ENCODE data around the gene PRKAG2. TPM values are rescaled to one million over a fixed set of nuclear protein-coding genes. Genes with fewer than 3 reads are reported as not detected.

PRKAG2 gene
- total and polyA plus RNA-seq, 2 of the 8 experiments (the other 6 are each of a cell fraction or from before 2014, with no cell fraction given): 7.5 to 18.1 TPM

DNA sequence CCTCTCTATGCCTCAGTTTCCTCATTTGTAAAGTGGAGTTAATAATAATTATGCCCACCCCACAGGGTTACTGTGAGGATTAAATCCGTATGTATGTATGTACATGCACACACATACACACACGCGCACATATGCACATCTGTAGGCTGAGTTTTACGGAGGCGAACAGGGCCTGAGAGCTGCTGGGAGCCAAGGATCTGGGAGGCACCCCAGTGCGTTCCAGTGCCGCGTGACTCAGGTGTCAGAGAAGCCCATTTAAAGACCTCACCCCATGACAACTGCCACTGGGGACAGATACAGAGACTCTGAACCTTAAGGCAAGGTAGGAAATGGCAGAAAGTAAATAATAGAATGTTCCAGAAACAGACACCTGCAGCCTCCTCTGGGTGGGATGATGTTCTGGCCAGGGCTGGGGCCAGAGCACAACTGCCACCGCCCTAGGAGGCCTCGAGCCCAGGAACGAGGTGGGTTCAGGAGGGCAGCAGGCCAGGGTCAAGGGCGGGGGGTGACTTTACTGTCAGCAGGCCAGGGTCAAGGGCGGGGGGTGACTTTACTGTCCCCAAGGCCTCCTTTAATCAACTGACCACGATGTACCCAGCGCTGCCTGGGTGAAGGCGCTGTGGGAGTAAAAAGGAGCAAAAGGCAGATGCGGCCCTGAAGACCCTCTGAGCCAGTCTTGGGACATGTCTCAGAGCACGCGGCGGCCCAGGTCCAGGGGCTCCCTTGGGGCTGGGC is 54.9 kb downstream of the PRKAG2 start:
- no peak overlapping the region for H2BK15ac ChIP-seq (ENCODE audit: low read length)
- H3K79me2 ChIP-seq (ENCODE audit: control insufficient read depth in 1 of 2, insufficient read depth in 2 of 2, low read length in 2 of 2): no peaks in the 10 kb centered on the region
- H3K4me1 ChIP-seq (replicated peaks in 1 of 4; ENCODE audit: control insufficient read depth in 3 of 4, insufficient read depth in 4 of 4, low read length in 3 of 4): no peaks in the 10 kb centered on the region; a peak in 2 of 7 replicates
- H2AK5ac ChIP-seq (ENCODE audit: low read depth, low read length): no peak overlapping the region
- H3K36me3 ChIP-seq (ENCODE audit: control insufficient read depth in 2 of 4, insufficient read depth in 4 of 4, low read length in 3 of 4): no peaks in the 10 kb centered on the region
- FAIRE-seq: no peak
- no peak overlapping the region for H2BK12ac ChIP-seq (ENCODE audit: low read depth, low read length)
- H3K9me3 ChIP-seq (ENCODE audit: insufficient read depth in 2 of 2, low read depth in 1 of 2, low read length in 1 of 2): no peaks in the 10 kb centered on the region
- no peak overlapping the region for H3K4me3 ChIP-seq (ENCODE audit: extremely low read depth in 1 of 4, insufficient read depth in 2 of 4, low read depth in 3 of 4, low read length in 4 of 4)
- no peak for DNase-seq (ENCODE audit: low read depth in 1 of 2, low spot score in 2 of 2)
- H4K5ac ChIP-seq (ENCODE audit: insufficient read length, low read depth, low read length): no peak overlapping the region
- H2AFZ ChIP-seq (ENCODE audit: low read length): no peak overlapping the region
- WGBS, 2 experiments (ENCODE audit: extremely low coverage in 1 of 2, insufficient coverage in 1 of 2, insufficient read length in 1 of 2, insufficient replicate concordance in 2 of 2, low coverage in 1 of 2, low lambda C conversion rate in 2 of 2, missing lambda C conversion rate in 1 of 2): 87% methylated on average over 20 of the region's 20 CpGs; no CpG with 5 or more reads in 1 of the 2 experiments
- no peak overlapping the region for H3K9ac ChIP-seq (replicated peaks in 1 of 4; ENCODE audit: extremely low read depth in 1 of 4, low read depth in 3 of 4, low read length in 3 of 4)
- H3K27me3 ChIP-seq (replicated peaks in 1 of 4; ENCODE audit: control insufficient read depth in 3 of 4, extremely low read depth in 1 of 4, insufficient read depth in 3 of 4, low read length in 3 of 4): 0 out of 7 replicates have a peak, but pooled peaks cover 0 to 2% (median 0%) of the 10 kb centered on the region in 4 experiments
- no peak overlapping the region for H3K23ac ChIP-seq (ENCODE audit: insufficient read length)
- POLR2A ChIA-PET (ENCODE audit: partially characterized antibody): no interaction called here
- no peak overlapping the region for H2BK20ac ChIP-seq (ENCODE audit: low read length)
- H3K23me2 ChIP-seq (ENCODE audit: low read depth, low read length): peaks cover 1% of the 10 kb centered on the region; the same call in 1 of the 2 replicates
- no peak overlapping the region for H3K18ac ChIP-seq (ENCODE audit: extremely low read depth, low read length)
- H3K4me2 ChIP-seq (ENCODE audit: insufficient read depth in 1 of 2, low read depth in 2 of 2, low read length in 2 of 2): no peak overlapping the region
- no peak overlapping the region for H3K4ac ChIP-seq (replicated peaks; ENCODE audit: insufficient read length, low read depth, low read length)
- no peak overlapping the region for H4K91ac ChIP-seq (replicated peaks; ENCODE audit: insufficient read length, low read length)
- CTCF ChIA-PET (ENCODE audit: partially characterized antibody): interaction anchor here (1.3 to 1.4 kb wide), 2 partner anchors 22 to 59 kb away, joined by 3 to 5 read pairs; no protein-coding TSS in a partner anchor
- no peak overlapping the region for H2BK5ac ChIP-seq (ENCODE audit: low read depth, low read length)
- H3K27ac ChIP-seq (ENCODE audit: low read depth, low read length): no peak overlapping the region
- no peaks in the 10 kb centered on the region for H3K79me1 ChIP-seq (ENCODE audit: low read depth, low read length)
- no peak overlapping the region; the same call in 1 of the 2 replicates for H4K8ac ChIP-seq (ENCODE audit: extremely low read depth, insufficient read depth, low read length)
- no peak overlapping the region for H2BK120ac ChIP-seq (replicated peaks; ENCODE audit: low read depth, low read length)
- H3K14ac ChIP-seq (ENCODE audit: insufficient read length): no peak overlapping the region
- H3K56ac ChIP-seq (replicated peaks; ENCODE audit: insufficient read length, low read depth, low read length): no peak overlapping the region
- H4K20me1 ChIP-seq (replicated peaks in 1 of 2; ENCODE audit: control insufficient read depth in 1 of 2, insufficient read depth in 2 of 2, low read length in 2 of 2): no peaks in the 10 kb centered on the region
- no peak for TF ChIP-seq POLR2A (IDR thresholded peaks at IDR 0.05; ENCODE audit: control extremely low read depth in 1 of 2, low read depth in 2 of 2, low read length in 2 of 2)
- TF ChIP-seq CEBPB (IDR thresholded peaks at IDR 0.05; ENCODE audit: low read depth, low read length): no peak
- TF ChIP-seq POU5F1 (IDR thresholded peaks at IDR 0.05; ENCODE audit: low read depth, low read length): no peak
- no peak for TF ChIP-seq KDM5A (IDR thresholded peaks at IDR 0.05; ENCODE audit: low read length)
- no peak for TF ChIP-seq BACH1 (IDR thresholded peaks at IDR 0.05; ENCODE audit: low read length)
- no peak for TF ChIP-seq SP2 (IDR thresholded peaks at IDR 0.05; ENCODE audit: low read length)
- TF ChIP-seq TAF1 (IDR thresholded peaks at IDR 0.05; ENCODE audit: low read depth, low read length): no peak
- no peak for TF ChIP-seq POLR2AphosphoS5 (IDR thresholded peaks at IDR 0.05; ENCODE audit: low read depth, low read length)
- no peak for TF ChIP-seq EP300 (IDR thresholded peaks at IDR 0.05; ENCODE audit: borderline replicate concordance in 1 of 2, low read depth in 2 of 2, low read length in 2 of 2)
- no peak for TF ChIP-seq SIN3A (conservative IDR thresholded peaks at IDR 0.05 in 1 of 2, IDR thresholded peaks at IDR 0.05 in 1 of 2; ENCODE audit: low read depth in 1 of 2, low read length in 2 of 2)
- no peak for TF ChIP-seq EGR1 (IDR thresholded peaks at IDR 0.05; ENCODE audit: borderline replicate concordance, low read depth, low read length)
- no peak for TF ChIP-seq SRF (IDR thresholded peaks at IDR 0.05; ENCODE audit: low read depth, low read length)
- no peak for TF ChIP-seq SIRT6 (IDR thresholded peaks at IDR 0.05; ENCODE audit: low read length)
- TF ChIP-seq CHD1 (IDR thresholded peaks at IDR 0.05; ENCODE audit: low read depth, low read length): no peak
- no peak for TF ChIP-seq ASH2L (IDR thresholded peaks at IDR 0.05; ENCODE audit: low read length)

All from H1 (cell line).